MV-4-11 (cell line): ENCODE measurements around the gene KCNG2.

Experiments
- DNase-seq: peaks from one replicate; lab custom pipeline; 2025; lab: John Stamatoyannopoulos, UW

The KCNG2 gene

DNA sequence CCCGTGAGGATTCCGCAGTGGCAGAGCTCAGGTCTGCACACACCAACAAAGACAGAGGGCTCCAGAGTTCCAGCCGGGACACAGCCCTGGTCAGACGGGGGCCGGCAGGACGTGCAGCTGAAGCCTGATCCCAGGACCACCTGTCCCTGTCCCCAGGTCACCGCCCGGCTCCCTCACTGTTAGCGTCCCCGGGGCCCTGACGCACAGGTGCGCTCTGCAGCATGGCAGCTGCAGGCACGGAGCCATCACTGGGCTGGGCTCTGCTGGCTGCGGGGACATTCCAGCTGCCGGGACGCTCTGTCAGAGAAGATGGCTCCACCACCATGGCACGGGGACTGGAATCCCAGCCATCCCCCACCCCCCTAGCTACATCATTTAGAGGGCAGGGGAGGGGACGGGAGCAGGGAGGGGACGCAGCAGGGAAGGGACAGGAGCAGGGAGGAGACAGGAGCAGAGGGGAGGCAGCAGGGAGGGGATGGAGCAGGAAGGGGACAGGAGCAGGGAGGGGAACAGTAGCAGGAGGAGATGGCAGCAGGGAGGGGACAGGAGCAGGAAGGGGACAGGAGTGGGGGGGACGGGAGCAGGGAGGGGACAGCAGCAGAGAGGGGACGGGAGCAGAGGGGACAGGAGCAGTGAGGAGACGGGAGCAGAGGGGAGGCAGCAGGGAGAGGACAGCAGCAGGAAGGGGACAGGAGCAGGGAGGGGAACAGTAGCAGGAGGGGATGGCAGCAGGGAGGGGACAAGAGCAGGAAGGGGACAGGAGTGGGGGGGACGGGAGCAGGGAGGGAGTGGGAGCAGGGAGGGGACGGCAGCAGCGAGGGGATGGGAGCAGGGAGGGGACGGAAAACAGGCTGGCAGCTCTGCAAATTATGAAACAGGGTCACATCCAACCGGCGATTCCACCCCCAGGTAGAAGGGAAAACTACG, 113.9 kb downstream of the KCNG2 start:
- no peak for DNase-seq

DNA sequence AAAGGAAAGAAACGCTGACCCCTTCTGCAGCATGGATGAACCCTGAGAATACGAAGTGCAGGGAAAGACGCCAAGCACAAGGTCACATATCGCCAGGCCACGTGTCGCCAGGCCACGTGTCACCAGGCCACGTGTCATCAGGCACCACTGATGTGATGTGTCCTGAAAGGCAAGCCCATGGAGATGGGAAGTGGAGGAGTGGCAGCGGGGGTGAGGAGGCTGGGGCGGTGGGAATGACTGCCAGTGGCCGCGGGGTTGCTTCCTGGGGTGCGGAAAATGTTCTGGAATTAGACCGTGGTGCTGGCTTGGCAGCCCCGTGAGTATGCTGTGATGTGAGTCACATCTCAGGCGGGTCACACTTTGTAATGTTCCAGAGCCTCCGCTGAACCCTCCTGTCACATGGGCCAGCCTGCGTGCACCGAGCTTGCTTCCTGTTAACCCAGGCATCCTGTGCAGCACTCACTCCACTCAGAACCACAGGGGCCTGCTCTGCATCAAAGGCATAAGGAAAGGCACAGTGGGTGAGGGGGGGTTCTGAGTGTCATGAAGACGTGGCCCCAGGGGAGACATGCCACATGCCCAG, 114.8 kb downstream of the KCNG2 start:
- no peak for DNase-seq

DNA sequence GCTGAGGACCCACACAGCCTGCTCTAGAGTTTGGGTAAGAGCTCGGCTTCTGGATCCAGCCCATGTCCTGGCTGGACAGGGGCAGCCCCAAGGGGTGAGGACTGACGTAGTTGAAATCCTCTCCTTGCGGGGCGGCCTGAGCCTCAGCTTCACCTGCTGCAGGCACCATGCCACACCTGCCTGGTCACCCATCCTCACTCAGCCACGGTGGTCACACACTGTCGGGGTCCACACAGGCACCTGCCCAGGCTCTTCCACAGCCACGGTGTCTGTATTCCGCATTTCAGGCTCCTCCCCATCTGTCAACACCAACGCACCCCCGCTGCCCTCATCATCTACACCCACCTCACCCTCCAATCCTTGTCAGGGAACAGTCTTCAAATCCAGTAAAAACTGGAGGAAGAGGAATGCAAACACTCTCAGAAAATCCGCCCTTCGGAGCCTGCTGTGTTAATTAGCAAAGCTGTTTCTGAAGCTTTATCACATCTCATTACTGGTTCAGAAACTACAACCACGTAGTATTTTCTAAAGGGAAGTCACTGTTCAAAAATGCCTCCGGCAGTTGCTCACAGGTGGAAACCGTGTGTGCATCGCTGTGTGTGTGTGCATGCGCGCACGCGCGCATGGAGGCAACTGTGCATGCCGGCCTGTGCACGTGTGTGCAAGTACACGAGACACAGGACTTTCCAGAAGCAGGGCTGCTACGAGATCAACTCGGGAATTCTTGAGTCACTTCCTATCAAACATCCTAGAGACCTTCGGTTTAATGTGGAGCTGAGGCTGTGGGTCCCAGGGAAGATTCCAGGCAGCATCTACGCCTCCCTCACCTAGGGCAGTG, 115.5 kb downstream of the KCNG2 start:
- DNase-seq = no peak

DNA sequence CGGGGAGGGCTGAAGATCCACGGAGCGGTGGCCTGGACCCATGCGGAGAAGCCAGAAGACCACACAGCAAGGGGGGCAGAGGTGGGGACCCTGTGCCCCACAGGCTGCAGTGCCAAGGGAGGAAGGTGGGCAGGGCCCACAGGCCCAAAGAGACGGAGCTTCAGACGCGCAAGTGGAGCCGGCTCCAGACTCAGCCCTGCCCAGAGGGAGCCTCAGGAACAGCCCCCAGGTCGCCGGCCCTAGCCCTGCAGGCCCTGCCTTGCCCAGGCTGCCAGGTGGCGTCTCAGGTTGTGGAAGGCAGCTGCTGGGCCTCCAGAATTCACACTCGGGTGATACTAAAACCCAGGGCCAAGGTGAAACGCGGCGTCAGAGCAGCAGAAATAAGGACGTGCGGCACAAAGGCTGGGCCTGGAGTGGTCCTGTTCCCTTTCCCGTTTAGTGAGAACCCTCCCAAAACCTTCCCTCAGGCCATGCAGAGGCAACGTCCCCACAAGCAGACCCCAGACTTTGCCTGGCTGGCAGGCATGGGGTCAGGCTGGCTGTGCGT, 116.9 kb downstream of the KCNG2 start:
- DNase-seq = no peak

DNA sequence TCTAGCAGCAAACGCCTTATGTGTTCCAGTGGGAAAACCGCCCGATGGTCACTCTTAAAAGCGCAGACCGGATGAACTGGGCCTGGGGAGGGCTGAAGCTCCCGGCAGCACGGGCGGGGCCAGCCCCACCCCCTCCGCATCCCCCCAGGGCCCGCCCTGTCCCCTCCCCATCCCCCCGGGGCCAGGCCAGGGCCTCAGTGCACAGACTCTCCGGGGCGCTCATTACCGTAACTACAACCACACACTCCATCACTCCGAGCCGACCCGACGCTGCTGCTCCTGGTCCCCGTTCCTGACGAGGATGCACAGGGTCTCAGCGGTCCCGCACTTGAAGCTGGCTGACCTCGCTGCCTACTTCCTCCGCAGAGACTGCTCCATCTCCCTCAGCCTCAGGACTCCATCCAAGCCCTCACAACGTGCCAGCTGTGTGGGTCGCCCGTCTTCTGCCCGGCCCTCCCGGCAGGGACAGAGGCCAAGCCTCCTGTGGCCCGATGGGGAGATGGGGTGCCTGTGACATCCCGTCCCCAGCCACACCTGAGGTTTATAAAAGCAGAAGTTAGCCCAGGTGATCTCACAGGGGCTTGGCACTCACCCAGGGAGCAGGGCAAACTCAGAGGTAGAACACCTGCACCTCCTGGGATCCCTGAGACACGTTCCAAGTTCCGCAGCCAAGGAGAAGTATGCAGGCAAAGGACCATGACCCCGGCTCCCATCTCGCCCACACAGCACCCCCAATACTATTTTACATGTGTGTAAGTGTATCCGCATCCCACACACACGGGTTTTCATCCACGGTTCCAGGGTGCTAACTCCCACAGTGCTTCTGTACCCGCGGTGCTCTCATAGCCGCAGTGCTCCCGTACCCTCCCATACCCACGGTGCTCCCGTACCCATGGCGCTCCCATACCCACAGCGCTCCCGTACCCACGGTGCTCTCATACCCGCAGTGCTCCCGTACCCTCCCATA, 117.7 kb downstream of the KCNG2 start:
- DNase-seq = no peak

DNA sequence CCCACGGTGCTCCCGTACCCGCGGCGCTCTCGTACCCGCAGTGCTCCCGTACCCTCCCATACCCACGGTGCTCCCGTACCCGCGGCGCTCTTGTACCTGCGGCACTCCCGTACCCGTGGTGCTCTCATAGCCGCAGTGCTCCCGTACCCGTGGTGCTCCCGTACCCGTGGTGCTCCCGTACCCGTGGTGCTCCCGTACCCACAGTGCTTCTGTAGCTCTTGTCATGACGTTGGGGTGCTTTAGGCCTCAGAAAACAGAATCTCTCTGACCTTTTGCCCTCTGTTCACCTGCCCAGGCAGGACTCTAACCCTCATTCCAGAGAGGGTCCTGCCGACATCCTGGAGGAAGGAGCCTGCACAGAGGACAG, 118.4 kb downstream of the KCNG2 start:
- DNase-seq = no peak

DNA sequence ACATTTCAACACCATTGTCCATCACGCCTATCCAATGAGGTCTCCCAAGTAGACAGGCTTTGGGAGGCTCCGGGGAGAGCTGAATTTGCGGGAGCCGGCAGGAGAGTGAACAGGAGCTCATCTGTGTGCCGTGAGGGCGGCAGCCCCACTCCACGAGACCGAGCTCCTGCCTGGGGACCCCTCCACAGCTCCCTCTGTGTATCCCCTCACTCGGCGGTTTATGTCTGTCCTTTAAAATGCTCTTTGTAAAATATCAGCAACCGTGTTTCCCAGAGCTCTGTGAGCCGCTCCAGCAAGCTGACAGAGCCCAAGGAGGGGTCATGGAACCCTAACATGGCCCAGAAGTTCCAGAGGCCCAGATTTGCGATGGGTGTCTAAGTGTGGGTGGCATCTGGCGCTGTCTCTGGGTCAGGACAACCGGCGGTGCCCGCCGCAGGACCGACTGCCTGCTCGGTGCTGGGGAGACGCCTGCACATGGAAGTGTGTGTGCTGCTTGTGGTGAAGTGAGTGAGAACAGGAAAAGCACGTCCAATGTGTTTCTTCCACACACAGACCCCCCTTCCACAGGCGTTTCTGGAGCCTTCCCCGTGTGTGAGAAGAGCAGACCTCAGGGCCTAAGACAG, 118.9 kb downstream of the KCNG2 start:
- DNase-seq = no peak

DNA sequence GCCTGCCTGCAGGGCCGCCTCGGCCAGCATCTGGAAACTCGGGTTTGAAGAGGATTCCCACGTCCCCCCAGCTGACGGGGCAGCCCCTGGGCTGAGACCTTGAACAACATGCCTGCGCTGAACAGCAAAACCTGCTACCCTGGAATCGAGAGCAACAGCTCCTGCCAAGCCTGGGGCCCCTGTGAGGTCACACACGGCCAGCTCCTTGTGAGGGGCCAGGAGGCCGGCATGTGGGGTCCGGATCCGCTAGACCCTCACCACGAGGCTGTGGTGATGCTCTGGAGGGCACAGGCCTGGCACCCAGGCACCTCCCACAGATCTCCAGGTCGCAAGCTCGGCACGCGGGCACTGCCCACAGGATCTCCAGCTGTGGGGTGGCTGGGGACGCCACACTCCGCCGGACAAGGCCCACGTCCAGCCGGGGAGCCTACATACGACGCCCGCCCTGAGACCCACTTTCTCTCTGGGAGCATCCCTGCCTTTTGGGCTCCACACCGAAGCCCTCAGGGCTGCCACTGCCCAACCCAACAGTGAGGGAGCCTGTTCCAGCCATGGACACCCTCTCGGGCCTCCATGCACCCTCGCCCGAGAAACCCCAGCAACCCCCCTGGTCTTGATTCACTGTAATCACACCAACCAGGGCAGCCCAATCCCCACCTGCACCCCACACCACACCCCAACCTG, 119.6 kb downstream of the KCNG2 start:
- DNase-seq = no peak

DNA sequence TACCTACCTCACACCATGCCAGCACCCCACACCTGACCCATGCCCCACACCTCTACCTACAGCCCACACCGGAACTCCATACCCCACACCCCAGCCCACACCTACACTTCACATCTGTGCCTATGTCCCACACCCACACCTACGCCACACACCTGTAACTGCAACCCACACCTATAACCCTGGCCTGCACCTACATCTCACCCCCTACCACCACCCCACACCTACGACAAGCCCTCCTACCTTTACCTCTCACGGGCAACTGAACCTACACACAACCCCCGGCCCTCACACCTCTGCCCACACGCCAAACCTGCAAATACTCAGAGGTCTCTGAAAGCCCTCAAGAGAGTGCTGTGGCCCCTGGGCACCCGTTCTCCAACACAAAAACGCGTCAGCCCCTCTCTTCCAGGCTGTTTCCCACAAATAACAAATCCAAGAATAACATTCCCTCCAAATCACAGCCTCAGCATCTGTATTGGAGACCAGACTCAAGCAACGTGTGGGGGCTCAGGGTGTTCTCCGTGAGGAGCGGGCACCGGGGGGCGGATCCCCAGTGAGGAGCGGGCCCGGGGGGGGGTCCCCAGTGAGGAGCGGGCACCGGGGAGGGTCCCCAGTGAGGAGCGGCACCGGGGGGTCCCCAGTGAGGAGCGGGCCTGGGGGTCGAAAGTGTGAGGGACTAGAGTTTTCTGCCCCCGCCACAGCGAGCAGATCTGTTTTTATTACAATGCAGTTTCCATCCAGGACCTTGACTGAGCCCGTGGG, 120.3 kb downstream of the KCNG2 start:
- DNase-seq = no peak

DNA sequence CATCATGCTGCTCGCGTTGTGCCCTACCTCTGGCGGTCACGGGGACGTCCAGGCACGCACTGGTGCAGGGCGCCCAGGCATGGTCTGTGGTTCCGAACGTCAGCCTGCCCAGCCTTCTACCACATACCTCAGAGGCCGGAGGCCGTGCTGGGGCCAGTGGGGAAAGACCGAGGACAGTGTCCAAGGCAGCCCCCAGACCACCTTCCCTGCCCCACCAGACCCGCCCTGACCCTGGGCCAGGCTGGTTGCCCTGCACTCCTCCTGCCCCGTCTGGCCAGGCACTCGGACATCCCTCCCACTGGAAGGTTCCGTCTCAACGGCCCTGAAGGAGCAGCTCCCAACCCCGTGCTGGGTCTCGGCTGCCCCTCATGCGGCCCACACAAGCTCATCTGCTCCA, 120.9 kb downstream of the KCNG2 start:
- no peak for DNase-seq

DNA sequence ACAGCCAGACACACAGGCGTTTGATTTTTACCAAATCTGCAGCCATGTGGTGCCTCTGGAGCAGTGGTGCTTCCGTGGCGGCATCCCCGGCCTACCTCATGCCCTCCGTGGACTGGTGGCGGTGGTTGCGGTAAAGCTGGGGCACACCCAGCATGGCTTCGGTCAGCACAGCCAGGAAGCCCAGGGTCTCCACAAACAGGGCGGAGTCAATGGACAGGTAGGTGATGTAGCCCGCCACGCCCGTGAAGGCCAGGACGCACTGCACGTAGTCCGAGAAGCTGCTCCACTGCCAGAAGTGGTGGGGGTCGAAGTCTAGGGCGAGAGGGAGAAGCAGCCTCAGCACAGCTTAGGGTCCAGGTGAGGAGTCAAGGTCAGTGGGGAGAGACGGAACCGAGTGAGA, 121.4 kb downstream of the KCNG2 start:
- no peak for DNase-seq

DNA sequence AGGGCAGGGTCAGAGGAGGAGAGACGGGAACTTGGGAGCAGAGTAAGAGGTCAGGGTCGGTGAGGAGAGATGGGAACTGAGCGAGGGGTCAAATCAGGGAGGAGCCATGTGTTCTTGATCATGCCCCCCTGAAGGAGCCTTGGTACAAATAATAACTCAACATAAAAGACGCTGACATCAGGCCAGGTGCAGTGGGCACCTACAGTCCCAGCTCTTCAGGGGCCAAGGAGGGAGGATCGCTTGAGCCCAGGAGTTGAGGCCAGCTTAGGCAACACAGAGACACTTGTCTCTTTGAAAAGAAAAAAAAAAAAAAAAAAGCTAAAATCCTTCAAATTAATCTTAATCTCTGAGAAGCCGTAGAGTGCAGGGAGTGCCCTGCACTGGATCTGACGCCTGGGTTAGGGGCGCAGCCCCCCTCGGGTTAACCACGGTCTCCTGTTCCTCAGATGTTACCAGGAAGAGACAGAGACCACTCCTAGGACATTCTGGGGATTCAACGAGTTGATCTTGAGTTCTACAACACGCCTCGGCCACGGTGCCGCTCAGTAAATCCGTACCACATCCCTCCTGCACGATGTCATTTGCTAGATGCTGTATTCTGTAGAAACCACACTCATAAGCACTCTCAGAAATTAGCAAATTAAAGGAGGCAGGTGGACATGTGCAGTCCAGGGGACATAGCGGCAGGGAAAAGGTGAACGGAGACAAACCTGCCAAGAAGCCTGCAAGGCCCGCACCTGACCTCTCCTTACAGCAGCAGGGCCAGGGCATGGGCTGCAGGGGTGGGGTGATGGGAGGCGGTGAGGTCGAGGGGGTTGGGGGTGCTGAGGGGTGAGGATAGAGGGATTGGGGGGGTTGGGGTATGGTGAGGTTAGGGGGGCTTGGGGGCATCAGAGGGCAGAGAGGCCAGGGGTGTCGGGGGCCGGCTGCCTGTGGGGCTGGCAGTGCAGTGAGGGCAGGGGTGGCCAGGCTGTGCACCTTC, 124.5 kb downstream of the KCNG2 start:
- DNase-seq = no peak

DNA sequence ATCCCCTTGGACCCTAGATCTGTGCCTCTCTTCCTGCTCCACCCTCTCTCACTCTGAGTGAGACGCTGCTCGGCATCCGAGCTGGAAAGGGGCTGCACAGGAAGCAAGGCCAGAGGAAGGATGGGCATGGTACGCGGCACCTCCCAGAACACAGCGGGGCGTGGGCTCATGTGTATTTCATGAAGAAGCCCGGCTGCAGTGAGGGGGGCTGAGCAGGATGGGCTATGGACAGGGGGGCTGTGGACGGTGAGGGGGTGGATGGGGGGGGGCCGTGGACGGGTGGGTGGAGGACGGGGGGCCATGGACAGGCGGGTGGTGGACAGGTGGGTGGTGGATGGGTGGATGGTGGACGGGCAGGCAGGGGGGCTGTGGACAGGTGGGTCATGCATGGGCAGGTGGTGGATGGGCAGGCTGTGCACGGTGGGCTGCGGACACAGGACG, 125.3 kb downstream of the KCNG2 start:
- no peak for DNase-seq

DNA sequence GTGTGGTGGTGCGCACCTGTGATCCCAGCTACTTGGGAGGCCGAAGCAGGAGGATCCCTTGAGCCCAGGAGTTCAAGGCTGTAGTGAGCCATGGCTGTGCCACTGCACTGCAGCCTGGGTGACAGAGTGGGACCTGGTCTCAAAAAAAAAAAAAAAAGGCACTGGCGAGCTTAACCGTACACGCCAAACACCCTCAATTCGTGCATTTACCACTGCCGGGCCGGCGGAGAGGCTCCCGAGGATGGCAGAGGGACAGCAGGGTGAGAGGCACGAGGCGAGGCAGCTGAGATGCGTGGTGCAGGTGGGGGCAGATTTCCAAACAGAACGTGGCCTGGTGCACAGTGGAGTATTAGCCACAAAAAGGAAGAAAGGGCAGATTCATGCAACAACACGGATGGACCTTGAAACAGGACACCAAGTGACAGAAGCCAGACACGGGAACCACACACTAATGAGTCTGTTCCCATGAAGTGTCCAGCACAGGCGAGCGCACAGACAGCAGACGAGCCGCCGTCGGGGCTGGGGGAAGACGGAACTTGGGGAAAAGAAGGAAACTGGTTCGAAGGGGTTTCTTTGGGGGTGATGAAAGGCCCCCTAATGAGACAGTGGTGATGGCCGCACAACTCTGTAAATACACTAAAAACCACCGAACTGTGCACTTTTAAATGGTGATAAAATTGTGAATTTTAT, 126.3 kb downstream of the KCNG2 start:
- DNase-seq = no peak

DNA sequence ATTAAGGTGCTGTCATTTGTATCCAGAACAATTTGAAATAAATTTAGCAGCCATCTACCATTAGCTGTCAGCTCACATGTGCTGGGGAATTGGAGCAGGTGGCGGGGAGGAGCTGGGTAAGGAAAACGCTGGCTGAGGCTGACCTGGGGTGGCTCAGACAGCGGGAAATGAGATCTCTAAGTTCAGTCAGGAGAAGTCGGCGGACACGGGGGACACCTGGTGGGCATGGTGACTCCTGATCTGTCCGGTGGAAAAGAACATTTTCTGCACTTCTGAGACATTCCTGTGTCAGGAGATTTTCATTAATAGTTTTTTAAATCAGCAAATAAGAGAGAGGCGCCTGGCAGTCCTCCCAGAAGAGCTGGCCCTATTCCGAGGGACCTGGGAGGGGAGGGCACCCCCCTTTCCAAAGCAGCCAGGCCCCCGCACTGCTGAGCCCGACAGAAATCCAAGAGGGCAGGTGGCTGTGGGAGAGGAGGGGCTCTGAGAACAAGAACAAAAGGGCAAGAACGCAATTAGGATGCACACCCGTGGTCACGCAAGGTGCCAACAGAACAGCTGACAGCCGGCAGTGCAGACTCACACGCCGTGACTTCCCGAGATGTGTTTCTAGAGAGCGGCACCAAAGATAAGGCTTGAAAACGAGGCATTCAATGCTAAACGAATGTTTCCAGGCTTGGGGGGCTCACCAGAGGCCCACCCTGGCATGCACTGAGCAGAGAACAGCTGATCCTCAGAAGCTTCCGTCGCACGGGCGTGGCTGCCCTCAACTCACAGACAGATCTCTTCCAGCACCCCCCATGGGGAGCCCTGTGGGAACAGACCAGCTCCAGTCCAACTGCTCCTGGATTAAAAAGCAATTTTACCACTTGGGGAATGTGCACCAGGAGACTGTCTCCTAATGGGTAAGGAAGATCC, 127.3 kb downstream of the KCNG2 start:
- no peak for DNase-seq

DNA sequence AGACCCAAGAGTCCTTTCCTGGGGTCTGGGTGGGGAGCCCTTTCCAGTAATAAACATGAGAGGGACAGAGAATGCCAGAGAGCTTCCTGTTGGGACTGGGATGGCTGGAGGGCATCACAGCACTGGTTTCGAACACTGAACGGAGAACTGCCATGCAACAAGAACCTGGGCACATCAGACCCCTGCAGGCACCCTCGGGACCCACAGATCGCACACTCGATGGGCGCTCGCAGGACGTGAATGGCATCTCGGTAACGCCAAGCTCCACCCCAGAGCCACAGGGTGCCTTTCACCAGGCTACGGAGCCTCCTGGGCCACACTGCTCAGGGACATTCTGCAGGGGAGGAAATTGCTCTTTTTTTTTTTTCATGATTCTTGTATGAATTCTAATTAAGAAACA, 128.6 kb downstream of the KCNG2 start:
- DNase-seq = no peak
